Measurements from ENCODE around the gene IL36G. TPM values are rescaled to one million over a fixed set of nuclear protein-coding genes. Genes with fewer than 3 reads are reported as not detected.
A peak's percentile ranks its signal among the peaks of the same experiment; 100 is the strongest.

The IL36G gene
- polyA plus RNA-seq, 1 donor (not counting 4 experiments of a cell fraction or from before 2014, with no cell fraction given): 20.2 TPM

- no peaks in the 10 kb centered on the region for H3K36me3 ChIP-seq (ENCODE audit: control insufficient read depth in 2 of 2, extremely low read depth in 1 of 2, insufficient read depth in 2 of 2, low read length in 2 of 2)
- H4K20me1 ChIP-seq (ENCODE audit: control insufficient read depth, extremely low read depth, insufficient read depth, low read length): no peaks in the 10 kb centered on the region
- FAIRE-seq (peak; percentile 90), DNase-seq (ENCODE audit: low read depth, low spot score) (peak; percentile 45)
- peak; percentile 97 to 99 (median 98) for TF ChIP-seq CTCF (optimal IDR thresholded peaks at IDR 0.05 in 1 of 3, IDR thresholded peaks at IDR 0.05 in 1 of 3, conservative IDR thresholded peaks at IDR 0.05 in 1 of 3; ENCODE audit: extremely low read depth in 1 of 3, insufficient read depth in 2 of 3, low read length in 3 of 3)
- no peak for TF ChIP-seq EZH2 (IDR thresholded peaks at IDR 0.05; ENCODE audit: low read length)
- no peak overlapping the region for H3K4me2 ChIP-seq (ENCODE audit: control insufficient read depth, extremely low read depth, insufficient read depth, low read depth, low read length)
- dilution Hi-C loops (cut with MboI; ENCODE audit: extremely low pct_ligation_motif_present, low sequenced_read_pairs): no loop called here
- no peak overlapping the region for H2AFZ ChIP-seq (ENCODE audit: control insufficient read depth, low read length)
- no peak overlapping the region for H3K27ac ChIP-seq (ENCODE audit: control insufficient read depth, insufficient read depth, low read length)
- no peak overlapping the region for H3K4me3 ChIP-seq (ENCODE audit: control insufficient read depth in 2 of 3, extremely low read depth in 1 of 3, insufficient read depth in 2 of 3, low read depth in 1 of 3, low read length in 3 of 3)
- H3K9me1 ChIP-seq (ENCODE audit: control insufficient read depth, extremely low read depth, insufficient read depth, low read length): no peaks in the 10 kb centered on the region
- H3K4me1 ChIP-seq (ENCODE audit: control insufficient read depth, extremely low read depth, insufficient read depth, low read length): peaks cover 15% of the 10 kb centered on the region
- no peaks in the 10 kb centered on the region for H3K9me3 ChIP-seq (ENCODE audit: control insufficient read depth, low read depth, low read length)
- H3K79me2 ChIP-seq (ENCODE audit: control insufficient read depth, insufficient read depth, low read length): no peaks in the 10 kb centered on the region
- H3K9ac ChIP-seq (ENCODE audit: control insufficient read depth, extremely low read depth, insufficient read depth, low read length): no peak overlapping the region
- H3K27me3 ChIP-seq (ENCODE audit: control insufficient read depth, extremely low read depth, insufficient read depth, low read length): no peaks in the 10 kb centered on the region
These were observed 35.8 kb upstream of the IL36G start for GRCh38 chr2:112941753-112942653.

GRCh38 chr2:112942654-112943002, 35.2 kb upstream of the IL36G start:
- TF ChIP-seq CTCF (optimal IDR thresholded peaks at IDR 0.05 in 1 of 3, IDR thresholded peaks at IDR 0.05 in 1 of 3, conservative IDR thresholded peaks at IDR 0.05 in 1 of 3; ENCODE audit: extremely low read depth in 1 of 3, insufficient read depth in 2 of 3, low read length in 3 of 3) (no peak), EZH2 (IDR thresholded peaks at IDR 0.05; ENCODE audit: low read length) (no peak)
- no peak overlapping the region for H3K4me3 ChIP-seq (ENCODE audit: control insufficient read depth in 2 of 3, extremely low read depth in 1 of 3, insufficient read depth in 2 of 3, low read depth in 1 of 3, low read length in 3 of 3)
- H2AFZ ChIP-seq (ENCODE audit: control insufficient read depth, low read length): no peak overlapping the region
- H3K4me2 ChIP-seq (ENCODE audit: control insufficient read depth, extremely low read depth, insufficient read depth, low read depth, low read length): no peak overlapping the region
- FAIRE-seq (peak; percentile 73), DNase-seq (ENCODE audit: low read depth, low spot score) (no peak)
- H3K9me1 ChIP-seq (ENCODE audit: control insufficient read depth, extremely low read depth, insufficient read depth, low read length): no peaks in the 10 kb centered on the region
- H3K27me3 ChIP-seq (ENCODE audit: control insufficient read depth, extremely low read depth, insufficient read depth, low read length): no peaks in the 10 kb centered on the region
- no peak overlapping the region for H3K9ac ChIP-seq (ENCODE audit: control insufficient read depth, extremely low read depth, insufficient read depth, low read length)
- H3K79me2 ChIP-seq (ENCODE audit: control insufficient read depth, insufficient read depth, low read length): no peaks in the 10 kb centered on the region
- H3K9me3 ChIP-seq (ENCODE audit: control insufficient read depth, low read depth, low read length): no peaks in the 10 kb centered on the region
- H3K27ac ChIP-seq (ENCODE audit: control insufficient read depth, insufficient read depth, low read length): no peak overlapping the region
- dilution Hi-C loops (cut with MboI; ENCODE audit: extremely low pct_ligation_motif_present, low sequenced_read_pairs): no loop called here
- no peaks in the 10 kb centered on the region for H4K20me1 ChIP-seq (ENCODE audit: control insufficient read depth, extremely low read depth, insufficient read depth, low read length)
- H3K4me1 ChIP-seq (ENCODE audit: control insufficient read depth, extremely low read depth, insufficient read depth, low read length): peaks cover 15% of the 10 kb centered on the region
- no peaks in the 10 kb centered on the region for H3K36me3 ChIP-seq (ENCODE audit: control insufficient read depth in 2 of 2, extremely low read depth in 1 of 2, insufficient read depth in 2 of 2, low read length in 2 of 2)
